ENCODE measurements around the gene CNEP1R1. TPM values are rescaled to one million over a fixed set of nuclear protein-coding genes. Genes with fewer than 3 reads are reported as not detected.

The CNEP1R1 gene
- total and polyA plus RNA-seq, 2 of the 4 experiments (the other 2 are of a cell fraction), result 16.1 to 22.0 TPM

DNA sequence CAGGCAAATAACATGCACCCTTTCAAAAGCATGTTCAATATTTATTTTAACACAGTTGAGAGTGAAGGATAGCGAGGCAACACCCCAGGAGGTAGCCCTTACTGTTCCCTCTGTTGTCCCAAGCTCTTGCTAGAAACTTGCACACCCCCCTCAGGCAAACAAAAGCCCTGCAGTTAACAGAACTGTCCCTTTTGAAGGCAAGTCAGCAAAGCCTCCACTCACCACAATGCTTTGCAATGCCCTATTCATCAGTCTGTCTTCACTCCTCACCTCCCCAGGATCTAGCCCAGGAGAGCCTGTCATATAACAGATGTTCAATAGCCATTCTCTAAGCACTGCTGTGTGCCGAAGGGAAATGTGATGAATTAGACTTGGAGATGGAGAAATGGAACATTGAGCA, 3.5 kb upstream of the CNEP1R1 start:
- Histone ChIP-seq H3K56ac (ENCODE audit: extremely low read depth, insufficient read depth, low read length) (no peak overlapping the region), H4K20me1 (ENCODE audit: insufficient read depth, low read length) (no peaks in the 10 kb centered on the region), H4K8ac (ENCODE audit: low read depth in 2 of 2, low read length in 2 of 2) (no peak overlapping the region), H3K36me3 (ENCODE audit: control insufficient read depth, insufficient read depth, low read length) (no peaks in the 10 kb centered on the region), H3K4me2 (ENCODE audit: low read depth, low read length) (no peak overlapping the region), H2AK9ac (replicated peaks; ENCODE audit: low read depth, low read length, poor library complexity) (no peak overlapping the region), H3K9me3 (ENCODE audit: control insufficient read depth, insufficient read depth, low read length) (no peaks in the 10 kb centered on the region), H3K27ac (ENCODE audit: insufficient read depth, low read length) (no peak overlapping the region), H2BK5ac (ENCODE audit: low read depth, low read length, poor library complexity, severe bottlenecking) (no peak overlapping the region), H4K91ac (ENCODE audit: insufficient read depth, low read depth, low read length) (no peak overlapping the region), H3K27me3 (ENCODE audit: control insufficient read depth, insufficient read depth, low read length) (peaks cover 4% of the 10 kb centered on the region; the same call in 1 of the 2 replicates), H3K4ac (ENCODE audit: low read depth, low read length) (no peak overlapping the region), H2AK5ac (ENCODE audit: low read depth, low read length) (no peak overlapping the region), H3K79me1 (ENCODE audit: low read depth in 1 of 2, low read length in 2 of 2) (peaks cover 5 to 9% of the 10 kb centered on the region in 2 experiments; a peak in 2 of 4 replicates), H2AFZ (replicated peaks; ENCODE audit: low read length, poor library complexity) (no peak overlapping the region), H3K4me1 (ENCODE audit: control insufficient read depth, insufficient read depth, low read length) (no peaks in the 10 kb centered on the region), H3K9ac (ENCODE audit: low read depth, low read length) (no peak overlapping the region), H2BK20ac (ENCODE audit: low read depth, low read length) (no peak overlapping the region), H3K9me1 (ENCODE audit: insufficient read depth, low read length) (no peaks in the 10 kb centered on the region), H2BK120ac (ENCODE audit: low read depth, low read length) (no peak overlapping the region), H3K23ac (ENCODE audit: low read depth, low read length) (no peak overlapping the region), H2BK15ac (ENCODE audit: low read depth, low read length) (no peak overlapping the region), H3K14ac (replicated peaks; ENCODE audit: low read depth, low read length) (no peak overlapping the region), H3K4me3 (ENCODE audit: insufficient read depth, low read depth, low read length) (no peak overlapping the region), H4K5ac (ENCODE audit: low read depth, low read length) (no peak overlapping the region), H3K18ac (ENCODE audit: low read depth, low read length) (no peak overlapping the region)
- TF ChIP-seq ELK1 (IDR thresholded peaks at IDR 0.05; ENCODE audit: borderline replicate concordance, low read depth, low read length), result no peak
- no peak for TF ChIP-seq MAZ (IDR thresholded peaks at IDR 0.05; ENCODE audit: borderline replicate concordance, low read depth, low read length)
- no peak for TF ChIP-seq FOS (IDR thresholded peaks at IDR 0.05; ENCODE audit: low read depth, low read length)
- no peak for TF ChIP-seq RAD21 (IDR thresholded peaks at IDR 0.05; ENCODE audit: low read length)
- no peak for TF ChIP-seq MAFK (IDR thresholded peaks at IDR 0.05; ENCODE audit: low read depth, low read length)
- no peak for TF ChIP-seq RCOR1 (IDR thresholded peaks at IDR 0.05; ENCODE audit: insufficient replicate concordance, low read length)
- TF ChIP-seq NFE2L2 (IDR thresholded peaks at IDR 0.05; ENCODE audit: low read depth, low read length), result no peak
- no peak for TF ChIP-seq MXI1 (IDR thresholded peaks at IDR 0.05; ENCODE audit: borderline replicate concordance, low read depth, low read length)
- TF ChIP-seq CTCF (conservative IDR thresholded peaks at IDR 0.05; ENCODE audit: low read depth, low read length), result no peak
- no peak for TF ChIP-seq CEBPB (IDR thresholded peaks at IDR 0.05; ENCODE audit: low read depth, low read length)
- no peak for TF ChIP-seq SMC3 (IDR thresholded peaks at IDR 0.05; ENCODE audit: low read depth, low read length)
- no peak for TF ChIP-seq POLR2A (IDR thresholded peaks at IDR 0.05; ENCODE audit: low read depth, low read length)
- TF ChIP-seq CHD1 (IDR thresholded peaks at IDR 0.05; ENCODE audit: low read depth, low read length), result no peak
- TF ChIP-seq BHLHE40 (IDR thresholded peaks at IDR 0.05; ENCODE audit: low read depth, low read length), result no peak
- no peak for TF ChIP-seq USF2 (IDR thresholded peaks at IDR 0.05; ENCODE audit: low read depth, low read length)
- in situ Hi-C loops (cut with MboI; ENCODE audit: low sequenced_read_pairs), result no loop called here
- ATAC-seq (ENCODE audit: low read depth) (no peak), DNase-seq (no peak)
- ChIA-PET CTCF (interaction anchor here (1.8 kb wide), 1 partner anchor 189 kb away, joined by 4 read pairs; no protein-coding TSS in a partner anchor), POLR2A (ENCODE audit: unreplicated experiment) (no interaction called here)
- dilution Hi-C loops (cut with HindIII; ENCODE audit: low sequenced_read_pairs, unreplicated experiment), result no loop called here
- intact Hi-C loops (cut with micrococcal nuclease), result loop anchor here (5.0 kb wide), 3 partner anchors 414 to 614 kb away; no protein-coding TSS in a partner anchor
- WGBS, 2 experiments (ENCODE audit: extremely low coverage in 2 of 2, insufficient read length in 1 of 2), result no CpG with 5 or more reads among the region's 2 CpGs
- no TSS peak for BruUV-seq (replicated peaks)
